HepG2 (cell line): Measurements from ENCODE around the gene PATZ1. TPM values are rescaled to one million over a fixed set of nuclear protein-coding genes. Genes with fewer than 3 reads are reported as not detected.

Source experiments
- CBFB ChIP-seq: sonication (generic); formaldehyde crosslinking; IDR thresholded peaks from 2 replicates; pipeline ENCODE4 v1.4.0; 2020; ENCODE audit warnings: missing genetic modification reagents
- CHD2 ChIP-seq: IDR thresholded peaks from 2 replicates; pipeline ENCODE4 v1.6.1; 2011; ENCODE audit warnings: low read depth, low read length, improper control_type of control experiment
- FLYWCH1 ChIP-seq: sonication (generic); formaldehyde crosslinking; IDR thresholded peaks from 2 replicates; pipeline ENCODE4 v1.8.1; 2023; ENCODE audit warnings: mild to moderate bottlenecking, missing genetic modification reagents
- KDM6A ChIP-seq: IDR thresholded peaks from 2 replicates; pipeline ENCODE4 v1.6.1; 2016; ENCODE audit warnings: low read depth
- MXD4 ChIP-seq: IDR thresholded peaks from 2 replicates; pipeline ENCODE4 v1.6.1; 2016; ENCODE audit warnings: mild to moderate bottlenecking, missing biosample characterization, missing genetic modification reagents
- NFATC3 ChIP-seq: sonication (generic); formaldehyde crosslinking; IDR thresholded peaks from 2 replicates; pipeline ENCODE4 v1.5.1; 2020; ENCODE audit warnings: mild to moderate bottlenecking, missing genetic modification reagents
- PAWR ChIP-seq: sonication (generic); formaldehyde crosslinking; IDR thresholded peaks from 2 replicates; pipeline ENCODE4 v1.4.0; 2020; ENCODE audit warnings: missing genetic modification reagents, mild to moderate bottlenecking, borderline replicate concordance
- PAX8 ChIP-seq: sonication (generic); formaldehyde crosslinking; IDR thresholded peaks from 2 replicates; pipeline ENCODE4 v1.8.0; 2022; ENCODE audit warnings: mild to moderate bottlenecking, missing genetic modification reagents, borderline replicate concordance
- PAXIP1 ChIP-seq: sonication (generic); formaldehyde crosslinking; conservative IDR thresholded peaks from 2 replicates; pipeline ENCODE4 v1.4.0; 2020; ENCODE audit warnings: mild to moderate bottlenecking, missing genetic modification reagents, moderate library complexity
- SMAD1 ChIP-seq: sonication (generic); formaldehyde crosslinking; IDR thresholded peaks from 2 replicates; pipeline ENCODE4 v1.4.0; 2020; ENCODE audit warnings: missing genetic modification reagents, low read depth, mild to moderate bottlenecking, borderline replicate concordance
- TBX2 ChIP-seq: sonication (generic); formaldehyde crosslinking; IDR thresholded peaks from 2 replicates; pipeline ENCODE4 v1.5.0; 2020; ENCODE audit warnings: missing genetic modification reagents, mild to moderate bottlenecking, borderline replicate concordance
- THAP11 ChIP-seq: IDR thresholded peaks from 2 replicates; pipeline ENCODE4 v1.6.1; 2016; ENCODE audit warnings: missing biosample characterization, missing genetic modification reagents
- ZBTB21 ChIP-seq: sonication (generic); formaldehyde crosslinking; IDR thresholded peaks from 2 replicates; pipeline ENCODE4 v1.4.0; 2020; ENCODE audit warnings: missing genetic modification reagents
- ZIK1 ChIP-seq: sonication (generic); formaldehyde crosslinking; IDR thresholded peaks from 2 replicates; pipeline ENCODE4 v1.5.0; 2020; ENCODE audit warnings: mild to moderate bottlenecking, low read depth, missing genetic modification reagents, borderline replicate concordance
- ZNF124 ChIP-seq: sonication (generic); formaldehyde crosslinking; IDR thresholded peaks from 2 replicates; pipeline ENCODE4 v1.4.0; 2020; ENCODE audit warnings: missing genetic modification reagents
- ZNF256 ChIP-seq: sonication (generic); formaldehyde crosslinking; conservative IDR thresholded peaks from 2 replicates; pipeline ENCODE4 v1.4.0; 2020; ENCODE audit warnings: missing genetic modification reagents
- ZNF451 ChIP-seq: sonication (generic); formaldehyde crosslinking; IDR thresholded peaks from 2 replicates; pipeline ENCODE4 v1.5.0; 2020; ENCODE audit warnings: mild to moderate bottlenecking, missing genetic modification reagents
- ZNF556 ChIP-seq: sonication (generic); formaldehyde crosslinking; IDR thresholded peaks from 2 replicates; pipeline ENCODE4 v1.4.0; 2020; ENCODE audit warnings: mild to moderate bottlenecking, missing genetic modification reagents, borderline replicate concordance
- ZNF564 ChIP-seq: sonication (generic); formaldehyde crosslinking; IDR thresholded peaks from 2 replicates; pipeline ENCODE4 v1.8.1; 2023; ENCODE audit warnings: mild to moderate bottlenecking, missing genetic modification reagents
- ZNF75D ChIP-seq: sonication (generic); formaldehyde crosslinking; IDR thresholded peaks from 2 replicates; pipeline ENCODE4 v1.8.1; 2023; ENCODE audit warnings: missing genetic modification reagents, mild to moderate bottlenecking, borderline replicate concordance
- polyA plus RNA-seq, 8 experiments: library from polyadenylated mRNA; depleted of rRNA in 3 of 8; stranded (reverse) in 7 of 8; unstranded in 1 of 8; fragments of >200 nt; fragmentation: Illumina TruSeq in 4 of 8; extraction: Trizol in 4 of 8; gene quantifications; 2 replicates each; pipeline versions ENCODE4 v1.2.1 to v1.2.3, GENCODE V29; 2011 to 2016; ENCODE audit warnings: low read depth in 4 of 8, missing spikeins in 1 of 8, mixed read lengths in 1 of 8; ENCODE audit not compliant: insufficient read depth in 1 of 8
- total RNA-seq, 5 experiments: library from RNA; depleted of rRNA; stranded (reverse); fragments of >200 nt; fragmentation: Illumina TruSeq; extraction: Trizol; gene quantifications; 2 replicates each; pipeline ENCODE4 v1.2.3, GENCODE V29; 2016; ENCODE audit warnings: low read depth in 1 of 5
- TF ChIP-seq, protein P1 (sequence below): sonication (generic); formaldehyde crosslinking; IDR thresholded peaks from 2 replicates; pipeline ENCODE4 v1.9.0; 2022; ENCODE audit warnings: low read depth, missing genetic modification reagents
- TF ChIP-seq, protein P2 (sequence below): sonication (generic); formaldehyde crosslinking; IDR thresholded peaks from 2 replicates; pipeline ENCODE4 v1.5.1; 2020; ENCODE audit warnings: mild to moderate bottlenecking, moderate library complexity, missing genetic modification reagents
- TF ChIP-seq, protein P3 (sequence below): IDR thresholded peaks from 2 replicates; pipeline ENCODE4 v1.6.1; 2016

PATZ1 gene
- total and polyA plus RNA-seq, 2 of the 13 experiments (the other 11 are each of a cell fraction or from before 2014, with no cell fraction given) = 24.9 to 30.5 TPM

DNA sequence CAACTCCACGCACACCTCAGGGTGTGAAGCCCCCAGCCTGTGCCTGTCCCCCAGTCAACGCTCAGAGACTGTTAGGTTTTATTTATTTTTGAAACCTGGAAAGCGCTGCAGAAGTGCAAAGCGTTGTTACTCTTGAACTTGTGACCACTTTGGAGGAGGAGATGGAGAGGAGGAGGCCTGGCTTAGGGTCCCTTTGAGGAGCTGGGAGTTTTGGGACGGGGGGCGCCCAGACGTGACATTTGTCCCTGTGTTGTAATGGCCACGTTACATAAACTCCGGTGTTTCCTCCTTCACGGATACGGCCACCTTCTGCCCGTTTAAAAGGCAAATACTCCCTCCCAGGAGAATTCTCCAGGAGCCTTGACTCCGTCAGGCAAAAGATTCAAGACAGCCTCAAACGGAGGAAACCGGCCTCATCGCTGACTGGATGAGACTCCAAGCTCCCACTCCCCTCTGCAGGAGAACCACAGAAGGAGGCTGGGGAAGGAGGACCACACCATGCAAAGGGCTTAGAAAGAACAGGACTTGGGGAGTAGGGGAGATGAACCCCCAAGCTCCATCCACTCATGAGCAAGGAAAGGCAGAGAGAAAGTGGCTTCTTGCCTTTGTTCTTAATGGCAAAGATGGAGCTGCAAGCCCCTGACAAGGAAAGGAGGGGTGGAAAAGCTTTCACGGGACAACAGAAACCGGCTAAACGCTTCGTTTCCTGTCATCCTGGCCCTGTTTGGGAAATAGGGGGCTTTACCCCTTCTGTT lies 54.5 kb downstream of the PATZ1 start (continued):
- TF ChIP-seq PAXIP1 (no peak), ZNF256 (CRISPR knock-in tag) (no peak), THAP11 (CRISPR knock-in tag) (no peak), ZNF564 (CRISPR knock-in tag) (no peak), KDM6A (CRISPR knock-in tag) (no peak), CHD2 (no peak), ZNF75D (CRISPR knock-in tag) (no peak), CBFB (CRISPR knock-in tag) (no peak), PAWR (CRISPR knock-in tag) (no peak), TBX2 (CRISPR knock-in tag) (0 out of 2 replicates have a peak, but pooled peaks have one; percentile 41), SMAD1 (no peak), FLYWCH1 (no peak), NFATC3 (CRISPR knock-in tag) (no peak), ZBTB21 (CRISPR knock-in tag) (no peak), ZNF556 (CRISPR knock-in tag) (0 out of 2 replicates have a peak, but pooled peaks have one; percentile 1), ZNF451 (CRISPR knock-in tag) (no peak), PAX8 (CRISPR knock-in tag) (no peak), MXD4 (no peak), ZIK1 (CRISPR knock-in tag) (no peak), ZNF124 (0 out of 2 replicates have a peak, but pooled peaks have one; percentile 12)
- TF ChIP-seq, protein P1, sequence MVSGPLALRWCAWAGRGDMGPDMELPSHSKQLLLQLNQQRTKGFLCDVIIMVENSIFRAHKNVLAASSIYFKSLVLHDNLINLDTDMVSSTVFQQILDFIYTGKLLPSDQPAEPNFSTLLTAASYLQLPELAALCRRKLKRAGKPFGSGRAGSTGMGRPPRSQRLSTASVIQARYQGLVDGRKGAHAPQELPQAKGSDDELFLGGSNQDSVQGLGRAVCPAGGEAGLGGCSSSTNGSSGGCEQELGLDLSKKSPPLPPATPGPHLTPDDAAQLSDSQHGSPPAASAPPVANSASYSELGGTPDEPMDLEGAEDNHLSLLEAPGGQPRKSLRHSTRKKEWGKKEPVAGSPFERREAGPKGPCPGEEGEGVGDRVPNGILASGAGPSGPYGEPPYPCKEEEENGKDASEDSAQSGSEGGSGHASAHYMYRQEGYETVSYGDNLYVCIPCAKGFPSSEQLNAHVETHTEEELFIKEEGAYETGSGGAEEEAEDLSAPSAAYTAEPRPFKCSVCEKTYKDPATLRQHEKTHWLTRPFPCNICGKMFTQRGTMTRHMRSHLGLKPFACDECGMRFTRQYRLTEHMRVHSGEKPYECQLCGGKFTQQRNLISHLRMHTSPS (CRISPR knock-in tag) = no peak
- TF ChIP-seq, protein P2, sequence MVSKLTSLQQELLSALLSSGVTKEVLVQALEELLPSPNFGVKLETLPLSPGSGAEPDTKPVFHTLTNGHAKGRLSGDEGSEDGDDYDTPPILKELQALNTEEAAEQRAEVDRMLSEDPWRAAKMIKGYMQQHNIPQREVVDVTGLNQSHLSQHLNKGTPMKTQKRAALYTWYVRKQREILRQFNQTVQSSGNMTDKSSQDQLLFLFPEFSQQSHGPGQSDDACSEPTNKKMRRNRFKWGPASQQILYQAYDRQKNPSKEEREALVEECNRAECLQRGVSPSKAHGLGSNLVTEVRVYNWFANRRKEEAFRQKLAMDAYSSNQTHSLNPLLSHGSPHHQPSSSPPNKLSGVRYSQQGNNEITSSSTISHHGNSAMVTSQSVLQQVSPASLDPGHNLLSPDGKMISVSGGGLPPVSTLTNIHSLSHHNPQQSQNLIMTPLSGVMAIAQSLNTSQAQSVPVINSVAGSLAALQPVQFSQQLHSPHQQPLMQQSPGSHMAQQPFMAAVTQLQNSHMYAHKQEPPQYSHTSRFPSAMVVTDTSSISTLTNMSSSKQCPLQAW (CRISPR knock-in tag) = peak; percentile 33; the same call in 1 of the 2 replicates
- TF ChIP-seq, protein P3, sequence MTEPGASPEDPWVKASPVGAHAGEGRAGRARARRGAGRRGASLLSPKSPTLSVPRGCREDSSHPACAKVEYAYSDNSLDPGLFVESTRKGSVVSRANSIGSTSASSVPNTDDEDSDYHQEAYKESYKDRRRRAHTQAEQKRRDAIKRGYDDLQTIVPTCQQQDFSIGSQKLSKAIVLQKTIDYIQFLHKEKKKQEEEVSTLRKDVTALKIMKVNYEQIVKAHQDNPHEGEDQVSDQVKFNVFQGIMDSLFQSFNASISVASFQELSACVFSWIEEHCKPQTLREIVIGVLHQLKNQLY (CRISPR knock-in tag) = no peak
